ENCODE measurements around the gene CREBRF. TPM values are rescaled to one million over a fixed set of nuclear protein-coding genes. Genes with fewer than 3 reads are reported as not detected.

CREBRF gene
- total and polyA plus RNA-seq, 2 of the 8 experiments (the other 6 are each of a cell fraction or from before 2014, with no cell fraction given): 1.2 to 4.7 TPM

DNA sequence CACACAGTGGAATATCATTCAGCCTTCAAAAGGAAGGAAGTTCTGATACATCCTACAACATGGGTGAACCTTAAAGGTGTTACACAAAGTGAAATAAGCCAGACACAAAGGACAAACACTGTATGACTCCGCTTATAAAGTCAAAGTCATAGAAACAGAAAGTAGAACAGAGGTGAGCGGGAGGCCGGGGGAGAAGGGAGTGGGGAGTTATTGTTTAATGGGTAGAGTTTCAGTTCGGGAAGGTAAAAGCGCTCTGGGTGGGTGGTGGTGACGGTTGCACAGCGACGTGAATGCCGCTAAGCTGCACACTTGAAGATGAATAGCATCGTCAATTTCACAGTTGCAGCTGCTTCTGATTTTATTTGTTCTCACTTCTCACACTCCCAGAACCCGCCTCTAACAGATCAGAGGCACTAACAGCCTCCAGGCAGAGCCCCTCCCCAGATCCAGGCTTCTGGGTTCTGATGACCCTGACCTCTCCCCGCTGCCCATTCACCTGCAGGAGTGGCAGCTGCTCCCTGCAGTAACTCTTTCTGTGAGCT, 122.3 kb downstream of the CREBRF start (continued):
- TF ChIP-seq, protein P1, sequence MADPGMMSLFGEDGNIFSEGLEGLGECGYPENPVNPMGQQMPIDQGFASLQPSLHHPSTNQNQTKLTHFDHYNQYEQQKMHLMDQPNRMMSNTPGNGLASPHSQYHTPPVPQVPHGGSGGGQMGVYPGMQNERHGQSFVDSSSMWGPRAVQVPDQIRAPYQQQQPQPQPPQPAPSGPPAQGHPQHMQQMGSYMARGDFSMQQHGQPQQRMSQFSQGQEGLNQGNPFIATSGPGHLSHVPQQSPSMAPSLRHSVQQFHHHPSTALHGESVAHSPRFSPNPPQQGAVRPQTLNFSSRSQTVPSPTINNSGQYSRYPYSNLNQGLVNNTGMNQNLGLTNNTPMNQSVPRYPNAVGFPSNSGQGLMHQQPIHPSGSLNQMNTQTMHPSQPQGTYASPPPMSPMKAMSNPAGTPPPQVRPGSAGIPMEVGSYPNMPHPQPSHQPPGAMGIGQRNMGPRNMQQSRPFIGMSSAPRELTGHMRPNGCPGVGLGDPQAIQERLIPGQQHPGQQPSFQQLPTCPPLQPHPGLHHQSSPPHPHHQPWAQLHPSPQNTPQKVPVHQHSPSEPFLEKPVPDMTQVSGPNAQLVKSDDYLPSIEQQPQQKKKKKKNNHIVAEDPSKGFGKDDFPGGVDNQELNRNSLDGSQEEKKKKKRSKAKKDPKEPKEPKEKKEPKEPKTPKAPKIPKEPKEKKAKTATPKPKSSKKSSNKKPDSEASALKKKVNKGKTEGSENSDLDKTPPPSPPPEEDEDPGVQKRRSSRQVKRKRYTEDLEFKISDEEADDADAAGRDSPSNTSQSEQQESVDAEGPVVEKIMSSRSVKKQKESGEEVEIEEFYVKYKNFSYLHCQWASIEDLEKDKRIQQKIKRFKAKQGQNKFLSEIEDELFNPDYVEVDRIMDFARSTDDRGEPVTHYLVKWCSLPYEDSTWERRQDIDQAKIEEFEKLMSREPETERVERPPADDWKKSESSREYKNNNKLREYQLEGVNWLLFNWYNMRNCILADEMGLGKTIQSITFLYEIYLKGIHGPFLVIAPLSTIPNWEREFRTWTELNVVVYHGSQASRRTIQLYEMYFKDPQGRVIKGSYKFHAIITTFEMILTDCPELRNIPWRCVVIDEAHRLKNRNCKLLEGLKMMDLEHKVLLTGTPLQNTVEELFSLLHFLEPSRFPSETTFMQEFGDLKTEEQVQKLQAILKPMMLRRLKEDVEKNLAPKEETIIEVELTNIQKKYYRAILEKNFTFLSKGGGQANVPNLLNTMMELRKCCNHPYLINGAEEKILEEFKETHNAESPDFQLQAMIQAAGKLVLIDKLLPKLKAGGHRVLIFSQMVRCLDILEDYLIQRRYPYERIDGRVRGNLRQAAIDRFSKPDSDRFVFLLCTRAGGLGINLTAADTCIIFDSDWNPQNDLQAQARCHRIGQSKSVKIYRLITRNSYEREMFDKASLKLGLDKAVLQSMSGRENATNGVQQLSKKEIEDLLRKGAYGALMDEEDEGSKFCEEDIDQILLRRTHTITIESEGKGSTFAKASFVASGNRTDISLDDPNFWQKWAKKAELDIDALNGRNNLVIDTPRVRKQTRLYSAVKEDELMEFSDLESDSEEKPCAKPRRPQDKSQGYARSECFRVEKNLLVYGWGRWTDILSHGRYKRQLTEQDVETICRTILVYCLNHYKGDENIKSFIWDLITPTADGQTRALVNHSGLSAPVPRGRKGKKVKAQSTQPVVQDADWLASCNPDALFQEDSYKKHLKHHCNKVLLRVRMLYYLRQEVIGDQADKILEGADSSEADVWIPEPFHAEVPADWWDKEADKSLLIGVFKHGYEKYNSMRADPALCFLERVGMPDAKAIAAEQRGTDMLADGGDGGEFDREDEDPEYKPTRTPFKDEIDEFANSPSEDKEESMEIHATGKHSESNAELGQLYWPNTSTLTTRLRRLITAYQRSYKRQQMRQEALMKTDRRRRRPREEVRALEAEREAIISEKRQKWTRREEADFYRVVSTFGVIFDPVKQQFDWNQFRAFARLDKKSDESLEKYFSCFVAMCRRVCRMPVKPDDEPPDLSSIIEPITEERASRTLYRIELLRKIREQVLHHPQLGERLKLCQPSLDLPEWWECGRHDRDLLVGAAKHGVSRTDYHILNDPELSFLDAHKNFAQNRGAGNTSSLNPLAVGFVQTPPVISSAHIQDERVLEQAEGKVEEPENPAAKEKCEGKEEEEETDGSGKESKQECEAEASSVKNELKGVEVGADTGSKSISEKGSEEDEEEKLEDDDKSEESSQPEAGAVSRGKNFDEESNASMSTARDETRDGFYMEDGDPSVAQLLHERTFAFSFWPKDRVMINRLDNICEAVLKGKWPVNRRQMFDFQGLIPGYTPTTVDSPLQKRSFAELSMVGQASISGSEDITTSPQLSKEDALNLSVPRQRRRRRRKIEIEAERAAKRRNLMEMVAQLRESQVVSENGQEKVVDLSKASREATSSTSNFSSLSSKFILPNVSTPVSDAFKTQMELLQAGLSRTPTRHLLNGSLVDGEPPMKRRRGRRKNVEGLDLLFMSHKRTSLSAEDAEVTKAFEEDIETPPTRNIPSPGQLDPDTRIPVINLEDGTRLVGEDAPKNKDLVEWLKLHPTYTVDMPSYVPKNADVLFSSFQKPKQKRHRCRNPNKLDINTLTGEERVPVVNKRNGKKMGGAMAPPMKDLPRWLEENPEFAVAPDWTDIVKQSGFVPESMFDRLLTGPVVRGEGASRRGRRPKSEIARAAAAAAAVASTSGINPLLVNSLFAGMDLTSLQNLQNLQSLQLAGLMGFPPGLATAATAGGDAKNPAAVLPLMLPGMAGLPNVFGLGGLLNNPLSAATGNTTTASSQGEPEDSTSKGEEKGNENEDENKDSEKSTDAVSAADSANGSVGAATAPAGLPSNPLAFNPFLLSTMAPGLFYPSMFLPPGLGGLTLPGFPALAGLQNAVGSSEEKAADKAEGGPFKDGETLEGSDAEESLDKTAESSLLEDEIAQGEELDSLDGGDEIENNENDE (IDR thresholded peaks at IDR 0.05; ENCODE audit: insufficient replicate concordance, low read length): no peak
- no peak for TF ChIP-seq CREB1 (IDR thresholded peaks at IDR 0.05)

Data from H1 (cell line).